HL-60/S4 treated with retinoic acid at 250 ng/mL for 4 days and 3 days (cell line): ENCODE data around the gene SCARB1.
"Not testable (repeated sequence)": the region's sequence is repeated elsewhere in the genome, so short reads cannot be mapped to it uniquely, and the experiment has no call there.

Experiments
- in situ Hi-C: fragments of 300-500 bp; cut with MboI; formaldehyde crosslinking; loops from 2 replicates; pipeline ENCODE4 v1.7.0; 2022; ENCODE audit warnings: low sequenced_read_pairs

Gene SCARB1

GRCh38 chr12:124863416-124864325 is at the start of gene SCARB1:
SCARB1 (minus strand) TSS chr12:124863864; CDS start chr12:124863720, 144 bp downstream.
- in situ Hi-C loops: no loop called here

GRCh38 chr12:124912529-124913287 is 49.0 kb upstream of the SCARB1 start:
- in situ Hi-C loops: not testable (repeated sequence)

GRCh38 chr12:124911521-124911920 is 47.9 kb upstream of the SCARB1 start:
- in situ Hi-C loops: not testable (repeated sequence)

GRCh38 chr12:124910561-124911478 is 47.2 kb upstream of the SCARB1 start:
- in situ Hi-C loops: no loop called here

GRCh38 chr12:124909831-124910560 is 46.3 kb upstream of the SCARB1 start:
- in situ Hi-C loops: no loop called here

GRCh38 chr12:124906606-124907261 is 43.1 kb upstream of the SCARB1 start:
- in situ Hi-C loops: no loop called here

GRCh38 chr12:124904306-124905098 is 40.8 kb upstream of the SCARB1 start:
- in situ Hi-C loops: no loop called here

- in situ Hi-C loops: no loop called here
These were observed 39.3 kb upstream of the SCARB1 start for GRCh38 chr12:124902916-124903315.

- in situ Hi-C loops: no loop called here
These were observed 37.3 kb upstream of the SCARB1 start for GRCh38 chr12:124901003-124901402.

GRCh38 chr12:124900345-124900795 is 36.7 kb upstream of the SCARB1 start:
- in situ Hi-C loops: not testable (repeated sequence)

- in situ Hi-C loops: no loop called here
These were observed 35.2 kb upstream of the SCARB1 start for GRCh38 chr12:124898923-124899294.

- in situ Hi-C loops: no loop called here
These were observed 34.7 kb upstream of the SCARB1 start for GRCh38 chr12:124898200-124898922.

- in situ Hi-C loops: no loop called here
These were observed 32.8 kb upstream of the SCARB1 start for GRCh38 chr12:124896461-124896860.

- in situ Hi-C loops: no loop called here
These were observed 30.3 kb upstream of the SCARB1 start for GRCh38 chr12:124893792-124894516.

GRCh38 chr12:124888260-124888659 is 24.6 kb upstream of the SCARB1 start:
- in situ Hi-C loops: no loop called here

- in situ Hi-C loops: not testable (repeated sequence)
These were observed 24.1 kb upstream of the SCARB1 start for GRCh38 chr12:124887766-124888165.
